ENCODE data around the gene TTLL7. TPM values are rescaled to one million over a fixed set of nuclear protein-coding genes. Genes with fewer than 3 reads are reported as not detected.

Gene TTLL7
- total and polyA plus RNA-seq, 9 of the 15 experiments (the other 6 are each of a cell fraction or from before 2014, with no cell fraction given): 0.63 to 2.6 (median 1.7) TPM

DNA sequence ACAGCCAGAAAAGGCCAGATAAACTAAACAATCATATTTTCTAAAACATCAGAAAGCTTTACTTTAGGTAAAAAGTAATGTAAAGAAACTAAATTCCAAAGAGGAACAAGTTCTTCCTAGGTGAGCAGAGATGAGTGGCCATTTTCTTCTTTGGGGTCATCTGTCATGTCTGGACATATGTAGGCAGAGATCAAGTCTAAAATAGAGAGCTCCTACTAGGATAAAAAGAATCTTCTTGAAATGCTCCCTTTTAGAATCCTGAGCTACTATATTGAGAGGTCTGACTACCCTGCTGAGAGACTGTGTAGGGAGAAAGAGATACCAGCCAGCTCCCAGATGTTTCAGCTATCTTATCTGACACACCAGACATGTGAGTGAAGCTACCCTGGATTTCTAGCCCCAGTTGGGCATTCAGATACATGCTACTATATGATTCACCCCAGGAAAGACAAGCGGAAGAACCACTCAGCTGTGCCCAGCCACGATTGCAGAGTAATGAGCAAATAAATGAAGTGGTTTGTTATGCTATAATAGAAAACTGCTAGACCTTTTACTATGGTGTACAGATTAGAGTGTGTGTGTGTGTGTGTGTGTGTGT, 80.1 kb downstream of the TTLL7 start (continued):
- no peak for TF ChIP-seq ATF1 (CRISPR knock-in tag; IDR thresholded peaks at IDR 0.05)
- TF ChIP-seq ATF1 (tag; IDR thresholded peaks at IDR 0.05): peak; percentile 48
- TF ChIP-seq TCF3 (CRISPR knock-in tag; IDR thresholded peaks at IDR 0.05): peak; percentile 99
- no peak; the same call in 1 of the 2 replicates for TF ChIP-seq NR4A1 (CRISPR knock-in tag; IDR thresholded peaks at IDR 0.05)
- TF ChIP-seq NR4A1 (tag; IDR thresholded peaks at IDR 0.05): peak; percentile 82
- TF ChIP-seq NCOA2 (IDR thresholded peaks at IDR 0.05; ENCODE audit: partially characterized antibody in 2 of 2): peak; percentile 55 to 73
- TF ChIP-seq, protein P1, sequence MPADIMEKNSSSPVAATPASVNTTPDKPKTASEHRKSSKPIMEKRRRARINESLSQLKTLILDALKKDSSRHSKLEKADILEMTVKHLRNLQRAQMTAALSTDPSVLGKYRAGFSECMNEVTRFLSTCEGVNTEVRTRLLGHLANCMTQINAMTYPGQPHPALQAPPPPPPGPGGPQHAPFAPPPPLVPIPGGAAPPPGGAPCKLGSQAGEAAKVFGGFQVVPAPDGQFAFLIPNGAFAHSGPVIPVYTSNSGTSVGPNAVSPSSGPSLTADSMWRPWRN (IDR thresholded peaks at IDR 0.05; ENCODE audit: low read depth): peak; percentile 54; the same call in 1 of the 2 replicates
- TF ChIP-seq, protein P2, sequence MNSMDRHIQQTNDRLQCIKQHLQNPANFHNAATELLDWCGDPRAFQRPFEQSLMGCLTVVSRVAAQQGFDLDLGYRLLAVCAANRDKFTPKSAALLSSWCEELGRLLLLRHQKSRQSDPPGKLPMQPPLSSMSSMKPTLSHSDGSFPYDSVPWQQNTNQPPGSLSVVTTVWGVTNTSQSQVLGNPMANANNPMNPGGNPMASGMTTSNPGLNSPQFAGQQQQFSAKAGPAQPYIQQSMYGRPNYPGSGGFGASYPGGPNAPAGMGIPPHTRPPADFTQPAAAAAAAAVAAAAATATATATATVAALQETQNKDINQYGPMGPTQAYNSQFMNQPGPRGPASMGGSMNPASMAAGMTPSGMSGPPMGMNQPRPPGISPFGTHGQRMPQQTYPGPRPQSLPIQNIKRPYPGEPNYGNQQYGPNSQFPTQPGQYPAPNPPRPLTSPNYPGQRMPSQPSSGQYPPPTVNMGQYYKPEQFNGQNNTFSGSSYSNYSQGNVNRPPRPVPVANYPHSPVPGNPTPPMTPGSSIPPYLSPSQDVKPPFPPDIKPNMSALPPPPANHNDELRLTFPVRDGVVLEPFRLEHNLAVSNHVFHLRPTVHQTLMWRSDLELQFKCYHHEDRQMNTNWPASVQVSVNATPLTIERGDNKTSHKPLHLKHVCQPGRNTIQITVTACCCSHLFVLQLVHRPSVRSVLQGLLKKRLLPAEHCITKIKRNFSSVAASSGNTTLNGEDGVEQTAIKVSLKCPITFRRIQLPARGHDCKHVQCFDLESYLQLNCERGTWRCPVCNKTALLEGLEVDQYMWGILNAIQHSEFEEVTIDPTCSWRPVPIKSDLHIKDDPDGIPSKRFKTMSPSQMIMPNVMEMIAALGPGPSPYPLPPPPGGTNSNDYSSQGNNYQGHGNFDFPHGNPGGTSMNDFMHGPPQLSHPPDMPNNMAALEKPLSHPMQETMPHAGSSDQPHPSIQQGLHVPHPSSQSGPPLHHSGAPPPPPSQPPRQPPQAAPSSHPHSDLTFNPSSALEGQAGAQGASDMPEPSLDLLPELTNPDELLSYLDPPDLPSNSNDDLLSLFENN (IDR thresholded peaks at IDR 0.05; ENCODE audit: low read depth in 2 of 2, low read length in 2 of 2): peak in 1 of 2 experiments; percentile 96; a peak in 2 of 4 replicates
- TF ChIP-seq L3MBTL2 (IDR thresholded peaks at IDR 0.05): 0 out of 2 replicates have a peak, but pooled peaks have one; percentile 24
- TF ChIP-seq SMARCB1 (IDR thresholded peaks at IDR 0.05; ENCODE audit: insufficient read length, low read depth): no peak
- TF ChIP-seq, protein P3, sequence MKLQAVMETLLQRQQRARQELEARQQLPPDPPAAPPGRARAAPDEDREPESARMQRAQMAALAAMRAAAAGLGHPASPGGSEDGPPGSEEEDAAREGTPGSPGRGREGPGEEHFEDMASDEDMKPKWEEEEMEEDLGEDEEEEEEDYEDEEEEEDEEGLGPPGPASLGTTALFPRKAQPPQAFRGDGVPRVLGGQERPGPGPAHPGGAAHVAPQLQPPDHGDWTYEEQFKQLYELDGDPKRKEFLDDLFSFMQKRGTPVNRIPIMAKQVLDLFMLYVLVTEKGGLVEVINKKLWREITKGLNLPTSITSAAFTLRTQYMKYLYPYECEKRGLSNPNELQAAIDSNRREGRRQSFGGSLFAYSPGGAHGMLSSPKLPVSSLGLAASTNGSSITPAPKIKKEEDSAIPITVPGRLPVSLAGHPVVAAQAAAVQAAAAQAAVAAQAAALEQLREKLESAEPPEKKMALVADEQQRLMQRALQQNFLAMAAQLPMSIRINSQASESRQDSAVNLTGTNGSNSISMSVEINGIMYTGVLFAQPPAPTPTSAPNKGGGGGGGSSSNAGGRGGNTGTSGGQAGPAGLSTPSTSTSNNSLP (IDR thresholded peaks at IDR 0.05; ENCODE audit: borderline replicate concordance, low read depth, low read length): peak; percentile 92
- TF ChIP-seq PTBP1 (IDR thresholded peaks at IDR 0.05; ENCODE audit: low read depth, low read length): no peak
- TF ChIP-seq ZNF197 (CRISPR knock-in tag; IDR thresholded peaks at IDR 0.05; ENCODE audit: low read depth): no peak
- TF ChIP-seq ZNF444 (CRISPR knock-in tag; IDR thresholded peaks at IDR 0.05): 0 out of 2 replicates have a peak, but pooled peaks have one; percentile 9
- no peak for TF ChIP-seq TFAM (CRISPR knock-in tag; conservative IDR thresholded peaks at IDR 0.05)
- TF ChIP-seq, protein P4, sequence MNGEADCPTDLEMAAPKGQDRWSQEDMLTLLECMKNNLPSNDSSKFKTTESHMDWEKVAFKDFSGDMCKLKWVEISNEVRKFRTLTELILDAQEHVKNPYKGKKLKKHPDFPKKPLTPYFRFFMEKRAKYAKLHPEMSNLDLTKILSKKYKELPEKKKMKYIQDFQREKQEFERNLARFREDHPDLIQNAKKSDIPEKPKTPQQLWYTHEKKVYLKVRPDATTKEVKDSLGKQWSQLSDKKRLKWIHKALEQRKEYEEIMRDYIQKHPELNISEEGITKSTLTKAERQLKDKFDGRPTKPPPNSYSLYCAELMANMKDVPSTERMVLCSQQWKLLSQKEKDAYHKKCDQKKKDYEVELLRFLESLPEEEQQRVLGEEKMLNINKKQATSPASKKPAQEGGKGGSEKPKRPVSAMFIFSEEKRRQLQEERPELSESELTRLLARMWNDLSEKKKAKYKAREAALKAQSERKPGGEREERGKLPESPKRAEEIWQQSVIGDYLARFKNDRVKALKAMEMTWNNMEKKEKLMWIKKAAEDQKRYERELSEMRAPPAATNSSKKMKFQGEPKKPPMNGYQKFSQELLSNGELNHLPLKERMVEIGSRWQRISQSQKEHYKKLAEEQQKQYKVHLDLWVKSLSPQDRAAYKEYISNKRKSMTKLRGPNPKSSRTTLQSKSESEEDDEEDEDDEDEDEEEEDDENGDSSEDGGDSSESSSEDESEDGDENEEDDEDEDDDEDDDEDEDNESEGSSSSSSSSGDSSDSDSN (IDR thresholded peaks at IDR 0.05; ENCODE audit: borderline replicate concordance in 1 of 2, low read depth in 2 of 2, low read length in 2 of 2): no peak
- no peak for TF ChIP-seq CREBBP (IDR thresholded peaks at IDR 0.05; ENCODE audit: low read depth, low read length)
- no peak for TF ChIP-seq E2F3 (CRISPR knock-in tag; IDR thresholded peaks at IDR 0.05)
- peak; percentile 97 for TF ChIP-seq STAT5A (IDR thresholded peaks at IDR 0.05; ENCODE audit: borderline replicate concordance, low read length)
- TF ChIP-seq GATAD2B (IDR thresholded peaks at IDR 0.05; ENCODE audit: borderline replicate concordance): peak; percentile 88; the same call in 1 of the 2 replicates
- TF ChIP-seq ZNF282 (CRISPR knock-in tag; IDR thresholded peaks at IDR 0.05): no peak
